ENCODE measurements around the gene AQR.

AQR gene

GRCh38 chr15:34879107-34879506 is 90.4 kb downstream of the AQR start:
- no peak for DNase-seq (ENCODE audit: low spot score)

DNA sequence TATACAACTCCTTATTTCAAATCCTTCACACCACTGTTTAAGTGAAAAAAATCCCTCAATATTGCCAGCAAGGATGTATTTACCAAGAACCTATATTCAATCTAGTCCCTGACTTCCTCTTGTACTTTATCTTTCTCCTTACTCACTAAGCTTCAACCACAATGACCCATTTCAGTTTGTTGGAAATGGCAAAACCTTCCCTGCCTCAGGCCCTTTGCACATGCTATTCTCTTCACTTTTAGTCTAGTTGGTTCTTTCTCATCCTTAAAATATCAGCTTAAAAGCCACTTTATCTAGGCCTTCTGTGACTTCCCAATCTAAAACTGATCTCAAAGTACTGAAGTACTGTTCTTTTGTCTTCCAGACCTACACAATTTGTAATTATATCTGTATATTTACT is 92.9 kb downstream of the AQR start:
- DNase-seq (ENCODE audit: low spot score), result no peak

GRCh38 chr15:34869110-34869509 is 100.4 kb downstream of the AQR start:
- DNase-seq (ENCODE audit: low spot score), result no peak

- DNase-seq (ENCODE audit: low spot score), result no peak
Measured at GRCh38 chr15:34865531-34865930, 104.0 kb downstream of the AQR start.

GRCh38 chr15:34861214-34861613 is 108.3 kb downstream of the AQR start:
- DNase-seq (ENCODE audit: low spot score), result no peak

- peak; percentile 50 for DNase-seq (ENCODE audit: low spot score)
Measured at GRCh38 chr15:34855893-34856292, 113.6 kb downstream of the AQR start.

DNA sequence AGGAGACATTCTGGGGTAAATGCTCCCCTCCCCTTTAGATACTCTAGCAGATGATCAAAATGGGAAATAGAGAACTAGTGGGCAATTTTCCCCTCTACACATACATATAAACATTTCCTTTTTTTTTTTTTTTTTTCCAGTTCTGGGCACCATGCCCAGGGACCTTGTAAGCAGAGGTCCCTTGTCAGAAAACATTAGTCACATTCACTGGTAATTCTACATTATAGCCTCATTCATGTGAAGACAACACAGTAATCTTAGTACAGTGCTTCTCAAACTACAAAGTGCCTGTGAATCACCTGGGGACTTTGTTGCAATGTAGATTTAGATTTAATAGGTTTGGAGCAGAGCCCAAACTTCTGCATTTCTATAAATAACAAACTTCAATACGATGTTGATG is 114.1 kb downstream of the AQR start:
- no peak for DNase-seq (ENCODE audit: low spot score)

DNA sequence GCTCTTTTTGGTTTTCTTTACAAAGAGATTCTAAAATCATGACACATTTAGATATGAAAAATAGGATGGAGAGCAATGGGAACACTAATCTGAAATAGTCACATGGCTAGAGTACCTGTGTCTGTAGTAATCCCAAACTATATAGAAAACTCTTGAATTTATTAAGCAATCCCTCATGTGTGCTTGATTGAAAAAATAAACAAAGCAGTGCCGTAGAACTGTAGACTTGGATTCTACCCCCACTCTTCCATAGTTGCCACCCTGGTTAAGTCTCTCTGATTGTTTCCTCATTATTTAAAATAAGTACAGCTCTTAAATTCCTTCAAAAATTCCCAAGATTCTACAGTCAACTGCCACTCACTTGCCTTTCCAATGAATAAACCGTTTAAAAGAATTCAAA is 115.3 kb downstream of the AQR start:
- no peak for DNase-seq (ENCODE audit: low spot score)

DNA sequence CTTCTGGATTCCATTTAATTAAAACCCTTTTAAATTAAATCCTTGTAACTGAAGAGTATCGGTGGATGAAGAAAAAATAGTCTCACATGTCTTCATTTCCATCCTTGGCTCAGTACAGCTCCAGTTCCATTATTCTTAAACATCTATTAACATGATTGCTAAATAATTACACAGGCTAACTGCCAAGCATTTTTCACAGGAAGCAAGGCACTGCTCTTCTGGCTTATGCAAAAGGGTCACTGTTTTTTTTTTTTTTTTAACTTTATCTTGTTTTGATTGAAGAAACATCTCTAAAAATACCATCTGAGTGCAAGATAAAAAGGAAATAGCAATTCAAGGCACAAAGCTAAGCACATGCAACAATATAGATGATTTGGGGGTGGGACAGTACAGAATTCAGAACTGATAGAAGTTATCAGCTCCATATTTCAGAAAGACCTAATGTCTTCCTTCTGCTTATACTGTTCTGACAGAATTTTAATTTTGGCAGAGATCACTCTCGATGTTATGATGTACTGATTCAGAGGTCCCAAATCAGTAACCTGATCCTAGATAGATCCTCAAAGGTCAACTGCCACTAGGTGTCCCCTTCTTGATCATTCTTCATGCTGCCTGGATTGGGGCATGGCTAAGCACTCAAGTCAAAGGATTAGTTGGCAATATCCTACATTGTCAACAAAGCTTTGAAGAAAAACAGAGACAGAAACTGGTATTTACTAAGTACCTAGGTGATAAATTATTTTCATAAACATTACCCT is 116.4 kb downstream of the AQR start:
- DNase-seq (ENCODE audit: low spot score), result no peak

DNA sequence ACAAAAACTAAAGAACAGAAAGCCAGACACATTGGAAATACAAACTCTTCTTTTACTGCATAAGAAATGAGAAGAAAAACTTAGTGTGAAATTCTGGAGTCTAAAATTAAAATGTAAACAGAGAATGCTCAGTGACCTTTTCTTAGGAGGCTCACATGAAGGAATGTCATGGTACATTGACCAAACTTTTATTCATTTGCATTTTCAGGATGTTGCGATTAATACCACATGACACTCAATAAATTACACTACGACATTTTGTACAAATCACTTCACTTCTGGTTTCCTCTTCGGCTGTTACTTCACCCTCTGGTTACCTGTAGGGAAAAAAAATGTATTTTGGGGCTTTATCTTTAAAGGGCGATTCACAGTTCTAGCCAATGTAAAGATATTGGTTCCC is 117.8 kb downstream of the AQR start:
- no peak for DNase-seq (ENCODE audit: low spot score)

- DNase-seq (ENCODE audit: low spot score), result no peak
Measured at GRCh38 chr15:34851007-34851406, 118.5 kb downstream of the AQR start.

DNA sequence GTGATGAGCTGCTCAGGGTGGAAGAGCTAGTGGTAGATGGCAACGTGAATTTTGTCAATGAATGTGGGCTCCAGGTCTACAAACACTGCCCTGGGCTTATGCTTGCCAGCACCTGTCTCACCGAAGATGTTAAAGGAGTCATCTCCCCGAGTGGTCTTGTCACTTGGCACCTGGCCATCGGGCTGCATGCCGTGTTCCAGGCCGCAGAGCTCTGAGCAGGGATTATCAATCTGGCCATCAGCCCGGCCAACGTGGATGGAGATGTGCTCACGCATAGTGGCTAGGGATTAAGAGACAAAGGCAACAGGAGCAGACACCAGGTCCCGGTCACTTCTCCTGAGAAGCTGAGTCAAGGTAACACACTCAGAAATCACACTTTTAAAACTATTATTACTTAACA is 119.4 kb downstream of the AQR start:
- DNase-seq (ENCODE audit: low spot score), result no peak

DNA sequence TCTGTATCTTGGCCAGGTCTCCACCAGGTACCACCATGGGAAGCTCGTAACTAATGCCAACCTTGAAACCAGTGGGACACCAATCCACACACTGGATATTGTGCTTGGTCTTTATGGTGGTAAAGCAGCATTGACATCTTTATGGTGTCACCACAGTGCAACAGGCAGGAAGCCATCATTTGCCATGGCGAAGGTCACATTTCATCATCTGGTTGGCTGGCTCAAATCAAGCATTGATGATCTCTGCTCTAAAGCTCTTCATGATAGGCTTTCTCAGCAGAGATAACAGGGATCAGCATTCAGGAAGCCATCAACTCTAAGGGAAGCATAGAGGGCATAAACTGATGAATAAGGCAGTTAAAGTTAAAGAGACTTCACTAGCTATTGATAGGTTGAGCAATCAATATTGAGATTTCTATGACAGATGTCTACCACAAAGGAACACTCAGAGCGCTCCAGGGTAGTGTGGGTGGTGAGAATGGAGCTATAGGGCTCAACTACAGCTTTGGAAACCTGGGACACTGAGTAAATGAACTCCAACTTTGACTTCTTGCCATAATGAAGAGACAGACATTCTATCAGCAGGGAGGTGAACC is 120.1 kb downstream of the AQR start:
- no peak for DNase-seq (ENCODE audit: low spot score)

- DNase-seq (ENCODE audit: low spot score), result no peak
Measured at GRCh38 chr15:34847598-34847997, 121.9 kb downstream of the AQR start.

DNA sequence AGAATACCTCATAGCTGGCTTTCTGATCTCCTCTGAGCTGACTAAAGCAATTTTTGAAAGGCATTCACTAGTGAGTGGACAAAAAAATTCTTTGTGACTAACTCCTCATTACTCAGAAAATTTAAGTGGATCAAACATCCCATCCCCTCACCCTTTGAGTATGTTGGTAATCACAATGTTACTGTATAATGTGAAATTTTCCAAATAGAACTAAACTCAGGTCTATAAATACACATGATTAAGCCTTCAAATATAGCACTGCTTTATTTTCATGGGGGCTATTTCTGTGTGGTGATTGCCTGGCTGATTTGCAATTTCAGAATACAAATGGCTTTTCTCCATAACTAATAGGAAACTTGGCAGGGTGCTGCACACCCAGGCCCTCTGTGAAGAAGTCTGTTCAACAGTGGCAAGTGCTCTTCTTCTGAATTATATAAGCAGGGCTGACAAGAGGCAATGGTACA is 128.2 kb downstream of the AQR start:
- DNase-seq (ENCODE audit: low spot score), result no peak

DNA sequence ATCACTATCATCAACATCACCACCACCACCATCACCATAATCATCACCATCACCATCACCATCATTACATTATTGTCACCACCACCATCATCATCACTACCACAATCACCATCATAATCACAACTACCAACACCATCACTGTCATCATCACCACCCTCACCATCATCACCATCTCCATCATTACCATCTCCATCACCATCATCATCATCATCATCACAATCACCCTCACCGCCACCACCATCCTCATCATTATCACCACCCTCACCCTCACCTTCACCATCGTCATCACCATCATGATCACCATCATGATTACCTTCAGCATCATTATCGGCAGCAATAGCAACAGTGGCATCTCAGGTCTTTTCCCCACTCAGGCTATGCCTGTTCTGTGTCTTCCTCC is 131.3 kb downstream of the AQR start:
- DNase-seq (ENCODE audit: low spot score), result no peak

DNA sequence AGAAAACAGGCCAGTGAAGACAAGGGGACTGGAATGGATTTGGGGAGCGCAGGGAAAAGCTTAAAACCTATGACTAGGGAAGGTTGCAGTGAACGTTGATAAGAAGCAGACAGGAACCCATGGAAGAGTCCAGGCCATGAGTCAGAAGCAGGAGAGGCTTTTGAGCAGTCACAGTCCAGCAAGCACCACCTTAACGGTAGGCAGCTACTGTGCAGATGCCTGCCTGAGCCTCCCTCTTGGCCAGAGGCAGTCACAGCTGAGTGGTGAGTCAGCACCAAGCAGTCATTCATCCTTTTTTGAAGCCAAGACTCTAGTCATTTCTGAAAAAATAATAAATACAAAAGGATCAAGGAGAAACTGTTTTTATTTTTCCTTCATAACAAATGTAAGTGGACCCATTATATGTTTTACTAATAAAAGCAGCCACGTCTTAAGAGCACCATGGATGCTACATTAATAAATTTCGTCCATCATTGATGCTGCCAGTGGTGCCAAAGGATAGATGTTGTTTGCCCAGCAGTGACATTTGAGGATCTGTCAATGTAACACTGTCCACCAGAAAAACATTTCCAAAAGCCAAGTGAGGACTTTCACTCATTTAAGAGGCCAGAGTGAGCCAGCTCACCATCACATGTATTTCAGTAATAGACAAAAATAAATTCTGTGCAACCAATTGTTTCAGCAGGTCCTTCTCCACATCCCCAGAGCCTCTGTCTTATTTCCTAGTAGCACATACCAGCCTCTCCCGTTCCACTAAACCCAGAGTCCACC is 132.1 kb downstream of the AQR start:
- no peak for DNase-seq (ENCODE audit: low spot score)

DNA sequence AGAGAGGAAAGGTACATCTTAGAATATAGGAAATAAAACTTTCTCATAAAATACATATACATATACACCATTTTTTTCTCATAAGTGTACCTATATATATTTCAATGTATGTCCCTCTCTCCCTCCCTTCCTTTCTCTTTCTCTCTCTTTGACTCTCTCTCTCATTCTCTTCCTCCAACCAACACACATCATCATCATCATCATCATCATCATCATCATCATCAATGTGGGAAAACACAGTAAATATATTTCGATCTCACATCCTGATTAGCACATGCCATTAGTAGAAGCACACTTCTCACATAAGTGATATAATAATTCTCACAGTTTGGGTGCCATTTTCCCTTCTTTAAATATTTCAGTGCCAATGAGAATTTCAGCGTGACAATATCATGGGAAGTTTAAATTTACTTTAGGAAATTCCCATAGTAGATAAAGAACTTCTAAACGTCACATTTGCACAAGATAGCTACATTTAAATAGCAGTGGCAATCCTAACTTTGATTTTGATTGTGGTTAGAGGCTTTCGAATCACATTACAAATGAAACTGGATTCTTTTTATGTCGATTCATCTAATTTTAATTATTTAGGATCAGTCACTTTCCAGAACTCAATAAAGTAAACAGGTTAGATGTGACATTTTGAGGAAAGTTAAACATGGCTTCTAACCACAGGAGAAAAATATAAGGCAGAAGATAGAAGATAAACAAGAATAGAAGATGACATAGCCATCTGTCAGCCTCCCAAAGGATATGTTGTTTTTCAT is 141.2 kb downstream of the AQR start:
- DNase-seq (ENCODE audit: low spot score), result no peak

DNA sequence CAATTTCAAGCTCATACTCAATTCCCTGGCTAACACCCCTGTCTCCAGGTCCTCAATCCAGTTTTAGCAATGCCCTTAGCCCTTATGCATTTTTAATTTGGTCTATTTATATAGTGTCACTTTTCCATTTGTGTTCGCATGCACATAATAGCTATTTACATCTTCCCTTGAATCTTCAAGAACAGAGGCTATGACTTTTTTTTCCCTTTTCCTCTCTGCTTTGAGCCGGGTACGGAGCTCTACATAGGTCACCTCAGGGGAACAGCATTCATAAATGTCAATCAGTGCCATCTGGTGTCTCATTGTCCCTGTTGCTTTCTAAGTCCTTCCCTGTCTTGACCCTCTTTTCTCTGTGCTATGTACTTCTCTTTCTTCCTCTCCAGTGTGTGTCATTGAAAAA is 147.7 kb downstream of the AQR start:
- no peak for DNase-seq (ENCODE audit: low spot score)

GRCh38 chr15:34820110-34820509 is 149.4 kb downstream of the AQR start:
- DNase-seq (ENCODE audit: low spot score), result no peak

GRCh38 chr15:34818526-34818925 is 151.0 kb downstream of the AQR start:
- DNase-seq (ENCODE audit: low spot score), result no peak

DNA sequence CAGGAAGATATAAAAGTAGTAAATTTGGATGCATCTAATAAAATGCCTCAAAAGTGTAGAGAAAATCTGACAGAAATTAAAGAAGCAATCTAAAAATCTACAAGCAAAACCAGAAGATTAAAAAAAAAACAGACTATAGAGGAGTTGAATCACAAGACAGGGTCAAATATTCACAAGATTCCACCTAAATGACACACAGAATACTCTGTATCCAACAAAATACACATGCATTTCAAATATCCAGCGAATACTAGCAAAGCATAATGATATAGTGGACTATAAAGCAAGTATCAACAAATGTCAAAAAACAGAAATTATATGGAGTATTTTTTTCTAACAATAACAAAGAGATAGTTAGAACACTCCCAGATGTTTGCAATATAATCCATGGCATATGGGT is 153.7 kb downstream of the AQR start:
- DNase-seq (ENCODE audit: low spot score), result no peak

Data from globus pallidus (tissue), 1 donor.